Esophagus muscularis mucosa (tissue), 3 donors: ENCODE measurements around the gene MFSD11.

ENCODE experiments used
- POLR2A ChIP-seq: fragments of 450-650 bp; IDR thresholded peaks from one replicate; pipeline ENCODE4 v1.6.1; 2017; ENCODE audit warnings: antibody characterized with exemption, moderate library complexity, mild to moderate bottlenecking, low read depth
- TF ChIP-seq, protein P1 (sequence below), 3 experiments: fragments of 200-600 bp in 2 of 3; fragments of 450-650 bp in 1 of 3; sonication (generic) in 2 of 3; IDR thresholded peaks; one replicate each; pipeline ENCODE4 v1.5.1; 2017 to 2019; ENCODE audit warnings: antibody characterized with exemption in 3 of 3, mild to moderate bottlenecking in 2 of 3, moderate library complexity in 1 of 3

DNA sequence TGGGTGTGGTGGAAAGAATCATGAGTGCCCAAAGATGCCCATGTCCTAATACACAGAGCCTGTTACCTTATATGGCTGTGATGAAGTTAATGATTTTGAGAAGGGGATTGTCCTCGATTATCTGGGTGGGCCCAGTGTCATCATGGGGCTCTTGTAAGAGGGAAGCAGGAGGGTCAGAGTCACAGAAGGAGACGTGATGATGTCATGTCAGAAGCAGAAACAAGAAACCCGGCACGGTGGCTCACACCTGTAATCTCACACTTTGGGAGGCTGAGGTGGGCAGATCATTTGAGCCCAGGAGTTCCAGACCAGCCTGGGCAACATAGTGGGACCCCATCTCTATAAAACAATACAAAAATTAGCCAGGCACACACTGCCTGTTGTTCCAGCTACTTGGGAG lies 75.0 kb downstream of the MFSD11 start:
- TF ChIP-seq POLR2A = no peak
- TF ChIP-seq, protein P1, sequence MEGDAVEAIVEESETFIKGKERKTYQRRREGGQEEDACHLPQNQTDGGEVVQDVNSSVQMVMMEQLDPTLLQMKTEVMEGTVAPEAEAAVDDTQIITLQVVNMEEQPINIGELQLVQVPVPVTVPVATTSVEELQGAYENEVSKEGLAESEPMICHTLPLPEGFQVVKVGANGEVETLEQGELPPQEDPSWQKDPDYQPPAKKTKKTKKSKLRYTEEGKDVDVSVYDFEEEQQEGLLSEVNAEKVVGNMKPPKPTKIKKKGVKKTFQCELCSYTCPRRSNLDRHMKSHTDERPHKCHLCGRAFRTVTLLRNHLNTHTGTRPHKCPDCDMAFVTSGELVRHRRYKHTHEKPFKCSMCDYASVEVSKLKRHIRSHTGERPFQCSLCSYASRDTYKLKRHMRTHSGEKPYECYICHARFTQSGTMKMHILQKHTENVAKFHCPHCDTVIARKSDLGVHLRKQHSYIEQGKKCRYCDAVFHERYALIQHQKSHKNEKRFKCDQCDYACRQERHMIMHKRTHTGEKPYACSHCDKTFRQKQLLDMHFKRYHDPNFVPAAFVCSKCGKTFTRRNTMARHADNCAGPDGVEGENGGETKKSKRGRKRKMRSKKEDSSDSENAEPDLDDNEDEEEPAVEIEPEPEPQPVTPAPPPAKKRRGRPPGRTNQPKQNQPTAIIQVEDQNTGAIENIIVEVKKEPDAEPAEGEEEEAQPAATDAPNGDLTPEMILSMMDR (IDR thresholded peaks at IDR 0.05) = no peak
